ENCODE measurements around the gene BLOC1S5. TPM values are rescaled to one million over a fixed set of nuclear protein-coding genes. Genes with fewer than 3 reads are reported as not detected.

Gene BLOC1S5
- total and polyA plus RNA-seq, 2 donors (not counting 3 experiments of a cell fraction or from before 2014, with no cell fraction given), result 3.9 to 19.1 TPM

- CTCF ChIA-PET, result interaction anchor here (1.2 to 2.6 kb wide), 8 partner anchors 15 to 450 kb away, joined by 3 to 37 read pairs (median 6); partner anchors contain the start of gene EEF1E1
- intact Hi-C loops (cut with micrococcal nuclease), result loop anchor here (1.0 to 10.0 kb wide), 7 partner anchors 18 to 753 kb away; partner anchors contain the start of genes EEF1E1 and SSR1
- no peaks in the 10 kb centered on the region for H3K27me3 ChIP-seq (ENCODE audit: control insufficient read depth in 2 of 2, insufficient read depth in 2 of 2, low read length in 2 of 2)
- peaks cover 0 to 4% of the 10 kb centered on the region in 2 experiments for H3K36me3 ChIP-seq (ENCODE audit: control insufficient read depth in 2 of 2, extremely low read depth in 1 of 2, insufficient read depth in 2 of 2, low read length in 2 of 2)
- BruUV-seq (replicated peaks), result TSS peak; percentile 91
- TF ChIP-seq CTCF (IDR thresholded peaks at IDR 0.05; ENCODE audit: extremely low read depth in 1 of 2, insufficient read depth in 1 of 2, low read depth in 1 of 2, low read length in 2 of 2) (no peak), MAX (IDR thresholded peaks at IDR 0.05; ENCODE audit: insufficient read depth, insufficient read length) (no peak), POLR2A (IDR thresholded peaks at IDR 0.05; ENCODE audit: low read depth, low read length) (no peak), EZH2 (IDR thresholded peaks at IDR 0.05; ENCODE audit: borderline replicate concordance, low read depth, low read length, severe bottlenecking) (no peak), FOS (IDR thresholded peaks at IDR 0.05; ENCODE audit: borderline replicate concordance, insufficient read depth, low read length) (no peak)
- POLR2A ChIA-PET, result interaction anchor here (1.6 to 2.2 kb wide), 2 partner anchors 20 to 37 kb away, joined by 4 to 5 read pairs; partner anchors contain the start of gene EEF1E1
- H3K27ac ChIP-seq (ENCODE audit: insufficient read depth, low read depth, low read length), result peak overlapping the region; percentile 76
- peak overlapping the region; percentile 86 for H3K9ac ChIP-seq (replicated peaks; ENCODE audit: extremely low read depth, insufficient read depth, low read length)
- peak overlapping the region in 1 of 3 experiments; percentile 88 for H3K4me3 ChIP-seq (replicated peaks in 1 of 3; ENCODE audit: insufficient read depth in 1 of 3, low read depth in 1 of 3, low read length in 3 of 3)
- H4K20me1 ChIP-seq (replicated peaks; ENCODE audit: control insufficient read depth, extremely low read depth, insufficient read depth, low read length), result no peaks in the 10 kb centered on the region
- peaks cover 10% of the 10 kb centered on the region for H3K79me2 ChIP-seq (ENCODE audit: control insufficient read depth, insufficient read depth, low read length)
- dilution Hi-C loops (cut with MboI; ENCODE audit: extremely low pct_ligation_motif_present, low sequenced_read_pairs), result no loop called here
- peak overlapping the region; percentile 65 for H2AFZ ChIP-seq (ENCODE audit: low read depth, low read length)
- H3K9me1 ChIP-seq (replicated peaks; ENCODE audit: control insufficient read depth, extremely low read depth, insufficient read depth, low read length), result no peaks in the 10 kb centered on the region
- peaks cover 17% of the 10 kb centered on the region for H3K4me1 ChIP-seq (ENCODE audit: control insufficient read depth, extremely low read depth, insufficient read depth, low read length)
- FAIRE-seq, result no peak
- DNase-seq (ENCODE audit: low read depth, low spot score), result no peak
- H3K9me3 ChIP-seq (replicated peaks; ENCODE audit: control insufficient read depth, insufficient read depth, low read length), result no peaks in the 10 kb centered on the region
- peak overlapping the region; percentile 54 for H3K4me2 ChIP-seq (ENCODE audit: insufficient read depth, low read length)
Observed at GRCh38 chr6:8064638-8065518, 689 bp upstream of the BLOC1S5 start.

Data from endothelial cell of umbilical vein (primary cell).